H9 (cell line): Measurements from ENCODE around the gene TRPC6. TPM values are rescaled to one million over a fixed set of nuclear protein-coding genes. Genes with fewer than 3 reads are reported as not detected.

Source experiments
- DNase-seq: peaks from one replicate; pipeline ENCODE4 v3.0.0-alpha.2; 2017
- H2AFZ ChIP-seq: one replicate; pipeline ENCODE4 v1.6.1; 2013; ENCODE audit warnings: mild to moderate bottlenecking, low read length, control low read depth, moderate library complexity
- H2AK5ac ChIP-seq: 2 replicates; pipeline ENCODE4 v1.6.1; 2013; ENCODE audit warnings: low read length, control low read depth, mixed read lengths; ENCODE audit not compliant: insufficient read length
- H2BK120ac ChIP-seq: one replicate; pipeline ENCODE4 v1.6.1; 2013; ENCODE audit warnings: low read depth, mild to moderate bottlenecking, low read length, control low read depth, inconsistent platforms; ENCODE audit not compliant: poor library complexity, severe bottlenecking
- H2BK12ac ChIP-seq: 2 replicates; pipeline ENCODE4 v1.6.1; 2013; ENCODE audit warnings: low read length, control low read depth, mixed read lengths, low read depth; ENCODE audit not compliant: insufficient read length
- H2BK15ac ChIP-seq: 2 replicates; pipeline ENCODE4 v1.6.1; 2013; ENCODE audit warnings: low read depth, low read length, control low read depth
- H2BK20ac ChIP-seq: one replicate; pipeline ENCODE4 v1.6.1; 2013; ENCODE audit warnings: low read depth, mild to moderate bottlenecking, low read length, control low read depth, inconsistent platforms; ENCODE audit not compliant: poor library complexity, severe bottlenecking
- H2BK5ac ChIP-seq: 2 replicates; pipeline ENCODE4 v1.6.1; 2013; ENCODE audit warnings: low read length, control low read depth, mixed read lengths; ENCODE audit not compliant: insufficient read length
- H3K14ac ChIP-seq: 2 replicates; pipeline ENCODE4 v1.6.1; 2013; ENCODE audit warnings: low read length, control low read depth; ENCODE audit not compliant: insufficient read depth
- H3K18ac ChIP-seq: 2 replicates; pipeline ENCODE4 v1.6.1; 2013; ENCODE audit warnings: low read depth, mild to moderate bottlenecking, mixed read lengths, low read length, control low read depth; ENCODE audit not compliant: insufficient read length
- H3K23ac ChIP-seq: 2 replicates; pipeline ENCODE4 v1.6.1; 2013; ENCODE audit warnings: low read length, control low read depth, mixed read lengths, low read depth; ENCODE audit not compliant: insufficient read length
- H3K23me2 ChIP-seq: 2 replicates; pipeline ENCODE4 v1.6.1; 2013; ENCODE audit warnings: low read depth, mild to moderate bottlenecking, mixed read lengths, low read length, control low read depth; ENCODE audit not compliant: insufficient read length, poor library complexity, severe bottlenecking
- H3K27ac ChIP-seq: 2 replicates; pipeline ENCODE4 v1.5.1; 2013; ENCODE audit warnings: low read length, control low read depth, mixed read lengths, low read depth; ENCODE audit not compliant: insufficient read length
- H3K27me3 ChIP-seq: 2 replicates; pipeline ENCODE4 v1.6.1; 2013; ENCODE audit warnings: low read length, control low read depth, inconsistent platforms; ENCODE audit not compliant: insufficient read depth
- H3K4ac ChIP-seq: 2 replicates; pipeline ENCODE4 v1.6.1; 2013; ENCODE audit warnings: low read depth, mild to moderate bottlenecking, control low read depth, inconsistent platforms, low read length, moderate library complexity
- H3K4me1 ChIP-seq: 2 replicates; pipeline ENCODE4 v1.6.1; 2013; ENCODE audit warnings: low read length, control low read depth, inconsistent platforms; ENCODE audit not compliant: insufficient read depth
- H3K4me2 ChIP-seq: 2 replicates; pipeline ENCODE4 v1.6.1; 2013; ENCODE audit warnings: low read length, control low read depth, mixed read lengths; ENCODE audit not compliant: insufficient read length, insufficient read depth
- H3K56ac ChIP-seq: 2 replicates; pipeline ENCODE4 v1.6.1; 2013; ENCODE audit warnings: low read depth, mild to moderate bottlenecking, mixed read lengths, low read length, control low read depth; ENCODE audit not compliant: insufficient read length
- H3K79me1 ChIP-seq: 2 replicates; pipeline ENCODE4 v1.6.1; 2013; ENCODE audit warnings: low read depth, mild to moderate bottlenecking, moderate library complexity, low read length, control low read depth, inconsistent platforms; ENCODE audit not compliant: insufficient read depth, poor library complexity, severe bottlenecking
- H3K79me2 ChIP-seq: 2 replicates; pipeline ENCODE4 v1.6.1; 2013; ENCODE audit warnings: low read length, control low read depth, inconsistent platforms; ENCODE audit not compliant: insufficient read depth
- H3K9ac ChIP-seq: 2 replicates; pipeline ENCODE4 v1.6.1; 2013; ENCODE audit warnings: low read length, control low read depth, mixed read lengths; ENCODE audit not compliant: insufficient read length; ENCODE audit errors: extremely low read depth
- H3K9me3 ChIP-seq: one replicate; pipeline ENCODE4 v1.6.1; 2013; ENCODE audit warnings: low read depth, low read length, inconsistent platforms; ENCODE audit not compliant: control insufficient read depth
- H3T11ph ChIP-seq: one replicate; pipeline ENCODE4 v1.6.1; 2013; ENCODE audit warnings: mild to moderate bottlenecking, low read length, control low read depth, inconsistent platforms
- H4K20me1 ChIP-seq: one replicate; pipeline ENCODE4 v1.6.1; 2013; ENCODE audit not compliant: control insufficient read depth, insufficient read length, insufficient read depth
- H4K5ac ChIP-seq: 2 replicates; pipeline ENCODE4 v1.6.1; 2013; ENCODE audit warnings: low read depth, mild to moderate bottlenecking, mixed read lengths, low read length, control low read depth; ENCODE audit not compliant: insufficient read length
- H4K8ac ChIP-seq: replicated peaks from 2 replicates; pipeline ENCODE4 v1.6.1; 2013; ENCODE audit warnings: low read length, control low read depth, mixed read lengths, low read depth; ENCODE audit not compliant: insufficient read length
- H4K91ac ChIP-seq: 2 replicates; pipeline ENCODE4 v1.6.1; 2013; ENCODE audit warnings: low read depth, mild to moderate bottlenecking, moderate library complexity, mixed read lengths, low read length, control low read depth; ENCODE audit not compliant: insufficient read length
- H3K27ac Mint-ChIP-seq, 3 experiments: 2 replicates in 2 of 3; 3 replicates in 1 of 3; pipeline ENCODE4 v1.8.0; 2020 to 2021; ENCODE audit warnings: mixed read lengths in 3 of 3, mild to moderate bottlenecking in 1 of 3, moderate library complexity in 1 of 3
- H3K27me3 Mint-ChIP-seq: 2 replicates; pipeline ENCODE4 v1.8.0; 2021; ENCODE audit warnings: low read depth, mild to moderate bottlenecking, moderate library complexity, mixed read lengths
- H3K36me3 Mint-ChIP-seq, 3 experiments: 2 replicates in 2 of 3; 3 replicates in 1 of 3; pipeline ENCODE4 v1.8.0; 2020 to 2021; ENCODE audit warnings: low read depth in 3 of 3, mixed read lengths in 3 of 3; ENCODE audit not compliant: insufficient read depth in 1 of 3
- H3K4me1 Mint-ChIP-seq, 2 experiments: 2 replicates each; pipeline ENCODE4 v1.8.0; 2020; ENCODE audit warnings: mixed read lengths in 2 of 2
- H3K4me3 Mint-ChIP-seq, 2 experiments: 2 replicates in 1 of 2; 3 replicates in 1 of 2; pipeline ENCODE4 v1.8.0; 2020 to 2021; ENCODE audit warnings: mild to moderate bottlenecking in 2 of 2, mixed read lengths in 2 of 2, moderate library complexity in 1 of 2
- H3K9me3 Mint-ChIP-seq, 2 experiments: 2 replicates in 1 of 2; 3 replicates in 1 of 2; pipeline ENCODE4 v1.8.0; 2020; ENCODE audit warnings: mild to moderate bottlenecking in 2 of 2, mixed read lengths in 2 of 2, moderate library complexity in 1 of 2
- WGBS: extraction: QIAGEN DNeasy Blood & Tissue Kit; methylation state at CpG from one replicate; pipeline ENCODE4 v1.1.7; 2013; ENCODE audit warnings: missing lambda C conversion rate, low lambda C conversion rate, mixed read lengths; ENCODE audit not compliant: insufficient read length; ENCODE audit errors: extremely low coverage; 5-methylcytosine and 5-hydroxymethylcytosine counted together
- total RNA-seq: library from RNA; stranded (reverse); gene quantifications from 2 replicates; pipeline ENCODE4 v1.2.1, GENCODE V29; 2021
- TF ChIP-seq, protein P1 (sequence below): fragments of 200-600 bp; sonication (generic); conservative IDR thresholded peaks from 3 replicates; pipeline ENCODE4 v1.8.0; 2021; ENCODE audit warnings: antibody characterized with exemption, mild to moderate bottlenecking

The TRPC6 gene
- total RNA-seq, 1 experiment from 2014 or later, result 14.4 TPM

GRCh38 chr11:101617735-101618332, 34.0 kb upstream of the TRPC6 start:
- Histone ChIP-seq H3K79me2 (no peaks in the 10 kb centered on the region), H4K91ac (no peak overlapping the region), H2BK12ac (no peak overlapping the region), H3K14ac (no peak overlapping the region), H3T11ph (no peak overlapping the region), H2BK5ac (no peak overlapping the region), H3K27ac (no peak overlapping the region), H3K9me3 (no peaks in the 10 kb centered on the region), H4K5ac (no peak overlapping the region), H3K4ac (no peak overlapping the region), H2AFZ (no peak overlapping the region), H3K23me2 (no peaks in the 10 kb centered on the region), H2AK5ac (no peak overlapping the region), H3K18ac (no peak overlapping the region), H3K9ac (no peak overlapping the region), H2BK20ac (no peak overlapping the region), H3K23ac (no peak overlapping the region), H4K20me1 (no peaks in the 10 kb centered on the region), H2BK120ac (no peak overlapping the region), H3K4me2 (no peak overlapping the region), H3K27me3 (no peaks in the 10 kb centered on the region), H3K79me1 (no peaks in the 10 kb centered on the region), H4K8ac (no peak overlapping the region), H3K4me1 (0 out of 2 replicates have a peak, but pooled peaks cover 2% of the 10 kb centered on the region), H3K56ac (no peak overlapping the region), H2BK15ac (no peak overlapping the region)
- H3K4me3 Mint-ChIP-seq, result no peak overlapping the region
- TF ChIP-seq, protein P1, sequence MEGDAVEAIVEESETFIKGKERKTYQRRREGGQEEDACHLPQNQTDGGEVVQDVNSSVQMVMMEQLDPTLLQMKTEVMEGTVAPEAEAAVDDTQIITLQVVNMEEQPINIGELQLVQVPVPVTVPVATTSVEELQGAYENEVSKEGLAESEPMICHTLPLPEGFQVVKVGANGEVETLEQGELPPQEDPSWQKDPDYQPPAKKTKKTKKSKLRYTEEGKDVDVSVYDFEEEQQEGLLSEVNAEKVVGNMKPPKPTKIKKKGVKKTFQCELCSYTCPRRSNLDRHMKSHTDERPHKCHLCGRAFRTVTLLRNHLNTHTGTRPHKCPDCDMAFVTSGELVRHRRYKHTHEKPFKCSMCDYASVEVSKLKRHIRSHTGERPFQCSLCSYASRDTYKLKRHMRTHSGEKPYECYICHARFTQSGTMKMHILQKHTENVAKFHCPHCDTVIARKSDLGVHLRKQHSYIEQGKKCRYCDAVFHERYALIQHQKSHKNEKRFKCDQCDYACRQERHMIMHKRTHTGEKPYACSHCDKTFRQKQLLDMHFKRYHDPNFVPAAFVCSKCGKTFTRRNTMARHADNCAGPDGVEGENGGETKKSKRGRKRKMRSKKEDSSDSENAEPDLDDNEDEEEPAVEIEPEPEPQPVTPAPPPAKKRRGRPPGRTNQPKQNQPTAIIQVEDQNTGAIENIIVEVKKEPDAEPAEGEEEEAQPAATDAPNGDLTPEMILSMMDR, result no peak
- WGBS, result no CpG with 5 or more reads among the region's 6 CpGs
- H3K36me3 Mint-ChIP-seq, result no peaks in the 10 kb centered on the region
- DNase-seq, result peak; percentile 59
- H3K9me3 Mint-ChIP-seq, result no peaks in the 10 kb centered on the region
- H3K4me1 Mint-ChIP-seq, result peaks cover 8 to 10% of the 10 kb centered on the region in 2 experiments; a peak in 3 of 4 replicates
- H3K27me3 Mint-ChIP-seq, result no peaks in the 10 kb centered on the region
- H3K27ac Mint-ChIP-seq, result no peak overlapping the region
